ENCODE data around the gene NOM1.

Gene NOM1

GRCh38 chr7:157016352-157017041, 67.0 kb downstream of the NOM1 start:
- peak; percentile 70 for DNase-seq (ENCODE audit: low spot score)

- DNase-seq (ENCODE audit: low spot score): no peak
Measured at GRCh38 chr7:157017149-157017548, 67.6 kb downstream of the NOM1 start.

GRCh38 chr7:157017603-157018327, 68.3 kb downstream of the NOM1 start:
- no peak for DNase-seq (ENCODE audit: low spot score)

- no peak for DNase-seq (ENCODE audit: low spot score)
Measured at GRCh38 chr7:157018328-157018996, 69.0 kb downstream of the NOM1 start.

- peak; percentile 42 for DNase-seq (ENCODE audit: low spot score)
Measured at GRCh38 chr7:157018997-157019608, 69.6 kb downstream of the NOM1 start.

GRCh38 chr7:157019718-157020451, 70.4 kb downstream of the NOM1 start:
- no peak for DNase-seq (ENCODE audit: low spot score)

- DNase-seq (ENCODE audit: low spot score): no peak
Measured at GRCh38 chr7:157020514-157021070, 71.1 kb downstream of the NOM1 start.

- DNase-seq (ENCODE audit: low spot score): no peak
Measured at GRCh38 chr7:157021071-157021870, 71.8 kb downstream of the NOM1 start.

GRCh38 chr7:157021871-157022680, 72.6 kb downstream of the NOM1 start:
- DNase-seq (ENCODE audit: low spot score): no peak

Measured in SW480 (cell line).